Cardiac muscle cell (in vitro differentiated cells and primary cell): ENCODE measurements around the gene PAAF1. TPM values are rescaled to one million over a fixed set of nuclear protein-coding genes. Genes with fewer than 3 reads are reported as not detected.

Source experiments
- DNase-seq, 2 donors: peaks; one replicate each; pipeline versions ENCODE4 v3.0.0 to v3.0.0-alpha.2; 2010 to 2017; ENCODE audit warnings: low read depth in 1 of 2, low spot score in 1 of 2
- H3K27ac ChIP-seq: fragments of 200-600 bp; sonication (generic); 2 replicates; pipeline ENCODE4 v1.5.1; 2016
- H3K27me3 ChIP-seq: fragments of 200-600 bp; sonication (generic); 2 replicates; pipeline ENCODE4 v1.6.0; 2016; ENCODE audit warnings: control low read depth
- H3K36me3 ChIP-seq: fragments of 200-600 bp; sonication (generic); 2 replicates; pipeline ENCODE4 v1.5.1; 2016; ENCODE audit warnings: control low read depth
- H3K4me1 ChIP-seq: fragments of 200-600 bp; sonication (generic); 2 replicates; pipeline ENCODE4 v1.8.1; 2017; ENCODE audit warnings: low read depth, mild to moderate bottlenecking, mixed run types
- H3K4me3 ChIP-seq: fragments of 200-600 bp; sonication (generic); 2 replicates; pipeline ENCODE4 v1.5.1; 2016; ENCODE audit warnings: mild to moderate bottlenecking
- H3K9me3 ChIP-seq: fragments of 200-600 bp; sonication (generic); 2 replicates; pipeline ENCODE4 v1.5.1; 2017; ENCODE audit warnings: low read depth, mild to moderate bottlenecking, control low read depth
- polyA plus RNA-seq: library from polyadenylated mRNA; unstranded; fragments of >200 nt; fragmentation: Nextera tagmentation; extraction: Ambion mirVana; gene quantifications from 2 replicates; pipeline ENCODE4 v1.2.1, GENCODE V29; 2016
- total RNA-seq: library from RNA; depleted of rRNA; stranded (reverse); fragments of >200 nt; gene quantifications from 2 replicates; pipeline ENCODE4 v1.2.3, GENCODE V29; 2016
- TF ChIP-seq, protein P1 (sequence below): IDR thresholded peaks from 2 replicates; pipeline ENCODE4 v1.5.1; 2012; ENCODE audit warnings: low read depth, mild to moderate bottlenecking, low read length

Gene PAAF1
- total and polyA plus RNA-seq, 2 experiments from 2014 or later, result 63.9 to 97.2 TPM

DNA sequence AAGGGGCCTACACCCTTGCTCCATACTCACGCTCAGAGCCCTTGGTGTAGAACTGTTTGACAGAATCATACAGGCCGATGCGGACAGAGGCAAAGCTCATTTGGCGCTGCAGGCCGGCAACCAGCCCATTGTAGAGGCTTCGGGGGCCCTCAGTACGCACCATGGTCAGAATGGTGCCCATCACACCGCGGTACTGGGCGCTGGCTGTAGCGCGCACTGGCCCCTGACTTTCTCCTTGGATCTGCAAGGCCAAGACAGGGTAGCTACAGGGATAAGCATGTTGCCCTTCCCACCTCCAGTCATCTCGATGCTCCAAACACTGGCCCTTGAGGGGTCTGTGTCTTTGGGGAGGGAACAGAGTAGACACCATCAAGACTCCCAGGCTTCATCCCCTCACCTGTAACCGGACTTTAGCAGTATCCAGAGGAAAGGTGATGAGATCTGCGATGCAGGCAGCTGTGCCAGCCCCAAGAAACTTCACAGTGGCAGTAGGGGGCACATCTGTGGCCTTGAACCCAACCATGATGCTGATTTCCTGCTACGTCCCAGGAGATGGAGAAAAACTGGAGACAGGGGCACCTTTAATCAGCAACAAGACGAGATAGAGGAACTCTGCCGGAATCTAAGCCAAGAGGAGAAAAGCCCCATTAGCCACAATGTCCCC, 101.2 kb downstream of the PAAF1 start:
- H3K36me3 ChIP-seq, result peaks cover 7% of the 10 kb centered on the region
- no peaks in the 10 kb centered on the region for H3K4me1 ChIP-seq
- no peaks in the 10 kb centered on the region for H3K9me3 ChIP-seq
- no peak overlapping the region for H3K27ac ChIP-seq
- H3K27me3 ChIP-seq, result no peaks in the 10 kb centered on the region
- DNase-seq, result no peak
- TF ChIP-seq, protein P1, sequence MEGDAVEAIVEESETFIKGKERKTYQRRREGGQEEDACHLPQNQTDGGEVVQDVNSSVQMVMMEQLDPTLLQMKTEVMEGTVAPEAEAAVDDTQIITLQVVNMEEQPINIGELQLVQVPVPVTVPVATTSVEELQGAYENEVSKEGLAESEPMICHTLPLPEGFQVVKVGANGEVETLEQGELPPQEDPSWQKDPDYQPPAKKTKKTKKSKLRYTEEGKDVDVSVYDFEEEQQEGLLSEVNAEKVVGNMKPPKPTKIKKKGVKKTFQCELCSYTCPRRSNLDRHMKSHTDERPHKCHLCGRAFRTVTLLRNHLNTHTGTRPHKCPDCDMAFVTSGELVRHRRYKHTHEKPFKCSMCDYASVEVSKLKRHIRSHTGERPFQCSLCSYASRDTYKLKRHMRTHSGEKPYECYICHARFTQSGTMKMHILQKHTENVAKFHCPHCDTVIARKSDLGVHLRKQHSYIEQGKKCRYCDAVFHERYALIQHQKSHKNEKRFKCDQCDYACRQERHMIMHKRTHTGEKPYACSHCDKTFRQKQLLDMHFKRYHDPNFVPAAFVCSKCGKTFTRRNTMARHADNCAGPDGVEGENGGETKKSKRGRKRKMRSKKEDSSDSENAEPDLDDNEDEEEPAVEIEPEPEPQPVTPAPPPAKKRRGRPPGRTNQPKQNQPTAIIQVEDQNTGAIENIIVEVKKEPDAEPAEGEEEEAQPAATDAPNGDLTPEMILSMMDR, result no peak
- H3K4me3 ChIP-seq, result no peak overlapping the region

DNA sequence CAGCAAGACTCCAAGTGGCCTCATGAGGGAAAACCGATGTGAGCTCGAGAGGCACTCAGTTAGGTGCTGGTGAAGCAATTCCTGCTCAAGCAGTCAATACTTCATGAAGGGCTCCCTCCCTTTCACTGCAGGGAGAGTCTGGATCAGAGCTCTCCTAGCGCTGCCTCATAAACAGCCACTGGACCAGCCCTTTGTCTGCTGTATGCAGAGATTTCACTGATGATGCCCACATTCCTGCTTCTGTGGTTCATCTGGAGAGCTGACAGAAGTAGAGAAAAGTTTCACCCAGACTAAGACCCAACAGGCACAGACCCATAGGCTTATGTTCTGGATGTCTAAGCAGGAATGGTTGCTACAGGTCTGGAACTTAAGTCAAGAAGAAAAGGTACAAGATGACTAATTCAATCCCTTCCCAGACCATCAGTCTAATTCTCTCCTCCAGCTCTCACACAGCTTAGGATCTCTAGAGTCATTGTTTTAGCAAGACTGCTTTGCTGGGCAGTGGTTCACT, 101.8 kb downstream of the PAAF1 start:
- Histone ChIP-seq H3K9me3 (no peaks in the 10 kb centered on the region), H3K27me3 (no peaks in the 10 kb centered on the region), H3K27ac (no peak overlapping the region), H3K4me1 (peaks cover 2% of the 10 kb centered on the region), H3K4me3 (no peak overlapping the region), H3K36me3 (peaks cover 7% of the 10 kb centered on the region)
- TF ChIP-seq, protein P1, result no peak
- DNase-seq, result no peak

DNA sequence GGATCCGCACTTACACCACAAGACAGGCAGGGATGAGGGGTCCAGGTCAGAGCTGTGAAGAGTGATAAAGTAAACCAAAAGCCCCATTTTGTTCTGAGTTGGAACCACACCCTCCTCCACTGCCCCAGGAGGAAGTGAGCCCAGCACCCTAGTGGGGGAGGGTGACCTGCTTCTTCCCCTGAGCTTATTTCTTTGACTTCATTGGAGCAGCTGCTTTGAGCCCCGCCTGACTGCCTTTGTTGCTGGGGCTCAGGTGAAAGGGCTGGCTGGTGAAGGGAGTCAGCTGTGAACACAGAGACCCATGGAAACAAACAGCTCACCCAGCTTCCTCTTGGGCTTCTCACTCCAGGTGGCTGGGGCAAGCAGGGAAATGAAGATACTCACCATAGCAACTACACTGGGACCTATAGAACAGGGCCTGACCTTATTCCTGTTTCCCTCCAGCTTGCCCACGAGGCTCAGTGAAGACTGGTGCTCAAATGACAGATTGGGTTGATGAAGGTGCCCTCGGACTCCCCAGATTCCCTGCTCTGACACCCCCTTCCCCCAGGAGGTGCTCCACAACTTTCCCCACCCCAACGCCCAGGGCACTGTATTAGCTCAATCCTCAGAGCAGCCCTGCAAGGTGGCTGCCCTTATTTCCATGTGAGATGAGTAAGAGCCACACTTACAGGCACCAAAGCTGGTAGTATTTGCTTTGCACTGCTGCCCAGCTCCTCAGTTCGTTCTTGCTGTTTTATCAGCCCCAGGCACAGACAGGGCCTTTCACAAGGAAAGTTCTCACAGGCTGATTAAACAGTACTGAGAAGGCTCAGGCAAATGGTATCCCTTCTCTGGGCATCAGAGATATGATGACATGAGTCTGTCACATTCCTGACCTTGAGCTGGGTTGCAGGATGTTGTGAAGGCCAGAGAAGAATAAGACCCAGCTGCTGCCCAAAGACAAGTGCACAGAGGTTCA, 103.5 kb downstream of the PAAF1 start:
- H3K36me3 ChIP-seq, result peaks cover 7% of the 10 kb centered on the region
- H3K4me3 ChIP-seq, result no peak overlapping the region
- DNase-seq, result no peak
- peaks cover 8% of the 10 kb centered on the region for H3K4me1 ChIP-seq
- H3K27me3 ChIP-seq, result no peaks in the 10 kb centered on the region
- no peak overlapping the region for H3K27ac ChIP-seq
- H3K9me3 ChIP-seq, result no peaks in the 10 kb centered on the region
- TF ChIP-seq, protein P1, result no peak

Other genes starting within 250 kb of the PAAF1 start
- gene PLEKHB1, start 230.4 kb upstream of the PAAF1 start, total RNA-seq, result 32.8 and 33.5 TPM in 2 replicates
- 21.8 and 23.5 TPM in 2 replicates for gene PLEKHB1, start 230.4 kb upstream of the PAAF1 start, polyA plus RNA-seq
- 173 and 218 TPM in 2 replicates for gene RAB6A, start 115.9 kb upstream of the PAAF1 start, total RNA-seq
- 110 and 119 TPM in 2 replicates for gene RAB6A, start 115.9 kb upstream of the PAAF1 start, polyA plus RNA-seq
- gene MRPL48, start 89.1 kb upstream of the PAAF1 start, total RNA-seq, result 18.2 and 32.0 TPM in 2 replicates
- 65.9 and 72.9 TPM in 2 replicates for gene MRPL48, start 89.1 kb upstream of the PAAF1 start, polyA plus RNA-seq
- 113 and 147 TPM in 2 replicates for gene COA4, start 153 bp upstream of the PAAF1 start, total RNA-seq
- 106 and 114 TPM in 2 replicates for gene COA4, start 153 bp upstream of the PAAF1 start, polyA plus RNA-seq
- 0.24 and 0.28 TPM in 2 replicates for gene DNAJB13, start 74.0 kb downstream of the PAAF1 start, total RNA-seq
- gene DNAJB13, start 74.0 kb downstream of the PAAF1 start, polyA plus RNA-seq, result 0.25 TPM in 1 of 2 replicates, not detected in the other
- 4.7 and 25.9 TPM in 2 replicates for gene UCP2, start 105.8 kb downstream of the PAAF1 start, total RNA-seq
- 34.8 and 57.8 TPM in 2 replicates for gene UCP2, start 105.8 kb downstream of the PAAF1 start, polyA plus RNA-seq
- gene UCP3, start 132.1 kb downstream of the PAAF1 start, total RNA-seq, result 1.6 and 2.0 TPM in 2 replicates
- 0.59 and 0.95 TPM in 2 replicates for gene UCP3, start 132.1 kb downstream of the PAAF1 start, polyA plus RNA-seq